SHP77 (cell line): Measurements from ENCODE around the gene HTR1D.
"Not testable (repeated sequence)": the region's sequence is repeated elsewhere in the genome, so short reads cannot be mapped to it uniquely, and the experiment has no call there.

ENCODE experiments used
- DNase-seq, 2 experiments: peaks; one replicate each; lab custom pipeline; 2025; lab: John Stamatoyannopoulos, UW

HTR1D gene

GRCh38 chr1:23217421-23218115 lies at the start of gene HTR1D:
Gene HTR1D, minus strand, starts transcription at chr1:23217502. Its CDS starts 23,283 bp downstream, at chr1:23194219.
- DNase-seq, result no peak

- DNase-seq, result no peak
Measured at GRCh38 chr1:23263380-23263887, 46.1 kb upstream of the HTR1D start.

DNA sequence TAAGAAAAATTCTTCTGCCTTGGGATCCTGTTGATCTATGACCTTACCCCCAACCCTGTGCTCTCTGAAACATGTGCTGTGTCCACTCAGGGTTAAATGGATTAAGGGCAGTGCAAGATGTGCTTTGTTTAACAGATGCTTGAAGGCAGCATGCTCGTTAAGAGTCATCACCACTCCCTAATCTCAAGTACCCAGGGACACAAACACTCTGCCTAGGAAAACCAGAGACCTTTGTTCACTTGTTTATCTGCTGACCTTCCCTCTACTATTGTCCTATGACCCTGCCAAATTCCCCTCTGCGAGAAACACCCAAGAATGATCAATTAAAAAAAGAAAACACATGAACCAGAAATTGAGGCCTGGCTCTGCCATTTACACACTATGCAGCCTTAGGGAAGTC lies 40.8 kb upstream of the HTR1D start:
- DNase-seq, result not testable (repeated sequence)

- not testable (repeated sequence) for DNase-seq
Measured at GRCh38 chr1:23257371-23257770, 40.1 kb upstream of the HTR1D start.

DNA sequence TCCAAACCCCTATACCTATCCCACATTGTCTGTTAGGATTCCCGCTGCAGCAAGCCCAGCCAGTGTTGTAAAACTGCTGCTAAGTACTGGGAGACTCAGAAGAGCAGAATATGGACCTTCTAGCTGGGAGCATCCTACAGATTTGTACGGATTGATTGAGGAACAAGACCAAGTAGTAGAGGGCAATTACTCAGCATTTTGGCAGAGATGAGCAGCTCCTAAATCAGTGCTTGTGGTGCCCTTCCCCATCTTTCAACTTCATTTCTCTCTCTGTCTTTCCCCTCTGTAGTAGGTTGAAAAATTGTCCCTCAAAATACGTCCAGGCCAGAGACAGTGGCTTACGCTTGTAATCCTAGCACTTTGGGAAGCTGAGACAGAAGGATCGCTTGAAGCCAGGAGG lies 37.3 kb upstream of the HTR1D start:
- no peak for DNase-seq

DNA sequence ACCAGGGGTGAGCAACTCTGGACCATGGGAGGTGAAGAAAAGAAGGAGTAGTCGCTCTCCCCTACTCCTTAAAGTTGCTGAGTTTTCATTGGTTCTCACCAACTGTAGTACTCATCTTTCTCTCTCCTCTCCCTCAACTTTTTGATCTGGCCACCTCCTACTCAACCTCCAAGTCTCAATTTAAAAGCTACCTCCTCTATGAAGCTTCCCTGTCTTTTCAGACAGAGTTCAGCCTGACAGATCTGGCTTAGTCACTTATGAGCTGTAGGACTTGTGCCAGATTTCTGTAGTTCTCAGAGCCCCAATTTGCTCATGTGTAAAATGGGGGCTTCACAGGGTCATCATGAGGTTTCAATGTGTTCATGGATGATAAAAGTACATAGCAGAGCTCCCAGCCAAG lies 34.5 kb upstream of the HTR1D start:
- DNase-seq, result no peak

DNA sequence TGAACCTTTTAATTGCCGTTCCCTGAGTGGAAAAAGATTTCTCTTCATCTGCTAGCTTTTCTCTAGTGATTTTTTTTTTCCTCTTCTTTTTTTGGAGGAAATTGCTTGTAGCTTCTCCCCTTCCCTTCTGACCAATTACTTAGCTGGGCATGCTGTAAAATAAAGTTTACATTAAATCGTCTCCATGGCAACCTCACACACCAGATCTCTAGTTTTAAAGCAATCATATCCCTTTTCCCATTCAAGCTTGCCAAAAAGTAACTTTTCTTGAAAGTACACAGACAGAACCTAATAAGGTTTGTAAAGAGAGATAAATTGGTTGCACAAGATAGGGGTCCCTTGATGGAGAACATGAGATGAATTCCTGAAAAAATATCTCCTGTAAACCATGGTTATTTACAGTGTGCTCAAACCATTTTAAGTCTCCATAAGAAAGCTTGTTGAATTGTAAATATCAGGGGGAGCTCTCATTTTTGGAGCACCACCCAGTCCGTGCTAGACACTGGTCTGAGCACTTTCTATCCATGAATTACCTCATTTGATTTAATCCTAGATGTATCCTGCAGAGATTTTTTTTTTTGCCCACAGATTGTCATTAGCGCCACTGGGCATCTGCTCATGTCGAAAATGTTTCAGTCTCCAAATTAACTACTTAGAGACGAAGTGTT lies 32.6 kb upstream of the HTR1D start:
- DNase-seq, result no peak

GRCh38 chr1:23247276-23247675 lies 30.0 kb upstream of the HTR1D start:
- DNase-seq, result no peak

GRCh38 chr1:23246274-23246673 lies 29.0 kb upstream of the HTR1D start:
- DNase-seq, result no peak

DNA sequence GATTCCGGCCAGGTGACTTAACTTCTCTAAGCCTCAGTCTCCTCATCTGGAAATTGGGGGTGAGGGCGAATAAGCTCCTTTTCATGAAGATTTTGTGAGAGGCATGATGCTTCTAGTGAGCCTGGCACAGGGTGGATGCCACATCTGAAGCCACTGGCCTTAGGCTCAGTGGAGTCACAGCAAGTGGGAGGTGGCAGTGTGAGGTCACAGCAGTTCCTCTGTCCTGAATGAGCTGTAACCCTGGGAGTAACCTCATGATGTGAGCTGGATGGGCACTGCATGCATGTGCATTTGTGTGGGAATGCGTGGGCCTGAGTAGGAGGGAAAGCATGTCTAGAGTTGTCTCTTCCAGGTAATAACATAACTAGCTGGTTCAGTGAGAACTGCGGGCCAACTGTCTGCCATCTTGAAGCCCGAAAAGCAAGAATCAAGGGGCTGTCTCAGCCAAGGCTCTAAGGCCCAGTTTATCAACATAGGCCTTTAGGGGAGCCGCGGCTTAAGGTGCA lies 27.0 kb upstream of the HTR1D start:
- DNase-seq, result no peak

GRCh38 chr1:23242414-23242813 lies 25.1 kb upstream of the HTR1D start:
- DNase-seq, result no peak

- DNase-seq, result no peak
Measured at GRCh38 chr1:23239638-23240295, 22.5 kb upstream of the HTR1D start.

DNA sequence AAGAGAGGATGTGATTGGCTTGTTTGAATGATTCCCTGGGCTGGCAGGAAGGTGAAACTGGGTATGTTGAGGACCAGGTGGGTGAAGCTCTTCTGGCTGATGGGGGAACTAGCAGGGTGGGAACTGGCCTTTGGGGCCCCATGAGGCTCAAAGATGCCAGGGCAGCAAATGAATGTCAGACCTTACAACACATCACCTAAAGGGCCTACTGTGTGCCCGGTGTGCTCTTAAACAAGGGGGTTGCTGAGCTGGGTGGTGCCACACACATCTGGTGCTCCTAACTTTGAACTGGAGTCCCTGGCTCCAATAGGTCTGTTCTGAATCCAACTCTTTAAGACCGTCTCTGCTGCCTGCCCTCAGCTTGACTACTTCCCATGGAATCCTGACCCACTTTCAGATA lies 21.3 kb upstream of the HTR1D start:
- DNase-seq, result no peak

GRCh38 chr1:23237508-23237907 lies 20.2 kb upstream of the HTR1D start:
- no peak for DNase-seq

DNA sequence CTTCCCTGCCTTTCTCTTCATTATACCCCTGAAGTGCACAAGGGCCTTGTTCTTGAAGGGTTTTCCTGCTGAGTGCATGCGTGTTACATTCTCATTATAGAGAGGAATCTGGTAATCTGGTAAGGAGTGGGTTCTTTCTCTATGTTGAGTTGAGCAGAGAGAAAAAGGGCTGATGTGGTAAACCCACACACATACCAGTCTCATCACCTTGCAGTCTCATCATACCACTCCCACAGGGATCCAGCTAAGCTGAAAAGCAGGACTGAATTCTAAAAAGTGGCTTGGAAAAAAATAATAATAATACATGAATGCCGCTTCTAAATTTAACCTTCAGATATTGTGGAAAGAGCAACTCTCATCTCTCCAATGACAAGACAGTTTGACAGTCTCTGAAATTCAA lies 10.5 kb upstream of the HTR1D start:
- DNase-seq, result no peak

DNA sequence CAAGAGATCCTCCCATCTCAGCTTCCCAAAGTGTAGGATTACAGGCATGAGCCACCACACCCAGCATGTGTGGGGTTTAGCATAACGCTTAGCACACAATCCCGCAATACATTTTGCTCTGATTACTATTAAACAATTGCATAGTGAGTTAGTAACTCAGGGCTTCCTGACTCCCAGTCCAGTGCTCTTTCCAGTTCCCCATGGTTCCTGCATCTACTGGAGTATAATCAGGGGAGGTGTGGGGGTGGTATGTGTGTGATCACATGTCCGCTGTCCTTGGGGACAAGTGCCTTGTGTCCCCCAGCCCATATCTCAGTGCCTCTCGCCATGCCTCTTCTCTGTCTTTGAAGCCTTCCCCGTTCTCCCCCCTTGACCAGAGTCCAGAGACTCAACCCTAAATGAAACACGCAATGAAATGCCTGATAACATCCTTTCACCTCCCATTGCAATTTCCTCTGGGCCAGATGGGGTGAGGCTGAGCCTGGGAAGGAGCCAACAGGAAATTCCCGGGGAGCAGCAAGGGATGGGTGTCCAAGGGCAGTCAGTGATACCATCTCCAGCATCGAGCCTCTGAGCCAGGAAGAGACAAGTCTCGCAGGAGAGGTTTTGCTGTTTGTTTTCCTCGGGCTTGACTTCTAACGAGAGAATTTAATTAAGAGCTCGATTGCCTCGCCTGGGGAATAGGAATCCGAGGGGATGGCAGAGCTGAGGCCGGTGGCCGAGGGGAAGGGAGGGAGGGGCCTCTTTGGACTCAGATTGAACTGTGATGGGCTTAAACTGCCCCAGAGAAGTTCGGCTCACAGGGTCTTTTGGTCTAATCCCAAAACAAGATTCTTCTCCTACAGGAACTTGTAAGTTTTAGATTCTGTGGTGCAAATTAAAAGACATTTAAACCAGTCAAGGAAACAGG lies 7.7 kb upstream of the HTR1D start:
- no peak for DNase-seq

DNA sequence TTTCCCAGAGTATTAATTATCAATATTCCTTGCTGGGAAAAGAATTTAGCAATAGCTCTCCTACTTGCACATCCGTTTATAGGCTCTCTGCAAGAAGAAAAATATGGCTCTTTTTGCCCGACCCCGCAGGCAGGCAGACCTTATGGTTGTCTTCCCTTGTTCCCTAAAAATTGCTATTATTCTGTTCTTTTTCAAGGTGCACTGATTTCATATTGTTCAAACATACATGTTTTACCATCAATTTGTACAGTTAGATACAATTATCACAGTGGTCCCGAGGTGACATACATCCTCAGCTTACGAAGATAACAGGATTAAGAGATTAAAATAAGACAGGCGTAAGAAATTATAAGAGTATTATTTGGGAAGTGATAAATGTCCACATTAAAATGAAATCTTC lies 6.7 kb upstream of the HTR1D start:
- not testable (repeated sequence) for DNase-seq

DNA sequence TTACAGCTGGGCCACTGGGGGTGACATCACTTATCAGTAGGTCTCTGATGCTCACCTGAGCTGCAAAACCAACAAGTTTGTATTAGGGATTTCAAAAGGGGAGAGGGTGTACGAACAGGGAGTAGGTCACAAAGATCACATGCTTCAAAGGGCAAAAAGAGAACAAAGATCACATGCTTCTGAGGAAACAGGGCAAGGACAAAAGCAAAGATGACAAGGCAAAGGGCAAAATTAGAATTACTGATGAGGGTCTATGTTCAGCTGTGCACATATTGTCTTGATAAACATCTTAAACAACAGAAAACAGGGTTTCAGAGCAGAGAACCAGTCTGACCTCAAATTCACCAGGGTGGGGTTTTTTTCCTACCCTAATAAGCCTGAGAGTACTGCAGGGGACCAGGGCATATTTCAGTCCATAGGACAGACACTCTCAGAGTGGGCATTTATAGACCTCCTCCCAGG lies 6.2 kb upstream of the HTR1D start:
- DNase-seq, result not testable (repeated sequence)

DNA sequence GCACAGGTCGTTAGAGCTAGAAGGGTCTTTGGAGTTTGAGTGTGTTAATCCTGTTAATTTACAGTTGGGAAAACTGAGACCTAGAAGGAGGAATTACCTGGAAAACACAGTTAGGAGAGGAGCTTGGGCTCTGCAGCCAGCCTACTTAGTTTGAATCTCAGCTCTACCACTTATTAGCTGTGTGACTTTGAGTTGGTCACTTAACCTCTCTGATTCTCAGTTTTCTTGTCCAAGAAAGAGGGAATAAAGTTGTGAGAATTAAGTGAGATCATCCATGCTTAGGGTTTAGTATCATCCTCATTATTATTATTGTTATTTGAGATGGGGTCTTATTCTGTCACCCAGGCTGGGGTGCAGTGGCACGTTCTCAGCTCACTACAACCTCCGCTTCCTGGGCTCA lies 5.4 kb upstream of the HTR1D start:
- no peak for DNase-seq

DNA sequence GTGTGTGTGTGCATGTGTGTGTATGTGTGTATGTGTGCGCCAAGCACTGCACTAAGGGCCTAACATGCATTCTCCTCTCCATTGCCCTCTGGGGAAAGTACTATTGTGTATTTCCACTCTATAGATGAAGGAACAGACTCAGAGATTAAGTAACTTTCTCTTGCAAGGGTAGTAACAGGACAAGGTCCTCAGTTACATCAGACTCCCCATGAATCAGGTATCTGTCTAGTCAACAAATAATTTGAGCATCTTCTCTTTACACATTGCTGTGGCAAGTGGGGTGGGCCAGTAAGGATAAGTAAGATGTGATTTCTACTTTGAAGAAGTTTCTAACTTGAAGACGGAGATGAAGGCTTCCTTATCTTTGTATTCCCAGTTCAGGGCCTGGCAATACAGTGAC lies 5.0 kb upstream of the HTR1D start:
- no peak for DNase-seq

DNA sequence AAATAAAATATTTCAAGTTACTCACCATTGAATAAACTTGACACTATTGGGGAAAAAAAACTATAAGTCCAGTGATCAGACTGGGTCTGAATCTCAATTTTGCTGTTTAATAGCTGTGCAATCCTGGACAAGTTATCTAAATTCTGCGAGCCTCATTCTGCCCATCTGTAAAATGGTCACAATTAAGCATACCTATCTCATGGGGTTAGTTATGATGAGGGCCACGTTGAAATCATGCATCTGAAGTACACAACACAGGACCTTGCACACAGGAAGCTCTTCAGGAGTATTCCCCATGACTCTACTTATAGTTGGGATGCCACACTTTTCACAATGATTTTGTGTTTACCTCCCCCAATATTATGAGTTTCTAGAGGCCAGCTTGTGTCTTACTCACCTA lies 3.8 kb upstream of the HTR1D start:
- DNase-seq, result no peak
